AG04450 (cell line): ENCODE results near the gene RBM45. TPM values are rescaled to one million over a fixed set of nuclear protein-coding genes. Genes with fewer than 3 reads are reported as not detected.
A peak's percentile ranks its signal among the peaks of the same experiment; 100 is the strongest.

Source experiments
- CTCF ChIA-PET: fragments of 300-600, 350-600 bp; formaldehyde crosslinking; extraction: SDS; loops from one replicate; lab custom pipeline; 2022; ENCODE audit warnings: antibody characterized with exemption, inconsistent platforms; lab: Charles Lee
- POLR2A ChIA-PET: fragments of 350-600 bp; formaldehyde crosslinking; extraction: SDS; loops from one replicate; lab custom pipeline; 2021; ENCODE audit warnings: antibody characterized with exemption, inconsistent platforms; lab: Yijun Ruan, JAX
- DNase-seq: peaks from one replicate; pipeline ENCODE4 v3.0.0-alpha.2; 2011; ENCODE audit warnings: low read depth, low spot score
- H3K27ac ChIP-seq: one replicate; pipeline ENCODE4 v1.5.1; 2012; ENCODE audit warnings: low read depth, low read length, control low read depth
- H3K27me3 ChIP-seq: one replicate; pipeline ENCODE4 v1.6.0; 2012; ENCODE audit warnings: low read length; ENCODE audit not compliant: control insufficient read depth, insufficient read depth
- H3K4me3 ChIP-seq: 2 replicates; pipeline ENCODE4 v1.5.1; 2011; ENCODE audit warnings: mild to moderate bottlenecking, low read depth, low read length, control low read depth
- H3K9me3 ChIP-seq: 2 replicates; pipeline ENCODE4 v1.5.1; 2012; ENCODE audit warnings: low read length; ENCODE audit not compliant: control insufficient read depth, insufficient read depth
- polyA minus RNA-seq: library from RNA; depleted of rRNA, polyadenylated mRNA; stranded (reverse); fragments of >200 nt; gene quantifications from 2 replicates; pipeline ENCODE4 v1.2.3, GENCODE V29; 2011; rRNA and poly(A)+ RNA removed
- polyA plus RNA-seq: library from polyadenylated mRNA; depleted of rRNA; stranded (reverse); fragments of >200 nt; gene quantifications from 2 replicates; pipeline ENCODE4 v1.2.3, GENCODE V29; 2011; rRNA removed
- TF ChIP-seq, protein P1 (sequence below): IDR thresholded peaks from 2 replicates; pipeline ENCODE4 v1.5.1; 2011; ENCODE audit warnings: low read depth, low read length, control low read depth, inconsistent platforms

The RBM45 gene, protein sequence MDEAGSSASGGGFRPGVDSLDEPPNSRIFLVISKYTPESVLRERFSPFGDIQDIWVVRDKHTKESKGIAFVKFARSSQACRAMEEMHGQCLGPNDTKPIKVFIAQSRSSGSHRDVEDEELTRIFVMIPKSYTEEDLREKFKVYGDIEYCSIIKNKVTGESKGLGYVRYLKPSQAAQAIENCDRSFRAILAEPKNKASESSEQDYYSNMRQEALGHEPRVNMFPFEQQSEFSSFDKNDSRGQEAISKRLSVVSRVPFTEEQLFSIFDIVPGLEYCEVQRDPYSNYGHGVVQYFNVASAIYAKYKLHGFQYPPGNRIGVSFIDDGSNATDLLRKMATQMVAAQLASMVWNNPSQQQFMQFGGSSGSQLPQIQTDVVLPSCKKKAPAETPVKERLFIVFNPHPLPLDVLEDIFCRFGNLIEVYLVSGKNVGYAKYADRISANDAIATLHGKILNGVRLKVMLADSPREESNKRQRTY
- 13.0 and 21.9 TPM in 2 replicates for polyA plus RNA-seq
- 5.5 and 8.7 TPM in 2 replicates for polyA minus RNA-seq

DNA sequence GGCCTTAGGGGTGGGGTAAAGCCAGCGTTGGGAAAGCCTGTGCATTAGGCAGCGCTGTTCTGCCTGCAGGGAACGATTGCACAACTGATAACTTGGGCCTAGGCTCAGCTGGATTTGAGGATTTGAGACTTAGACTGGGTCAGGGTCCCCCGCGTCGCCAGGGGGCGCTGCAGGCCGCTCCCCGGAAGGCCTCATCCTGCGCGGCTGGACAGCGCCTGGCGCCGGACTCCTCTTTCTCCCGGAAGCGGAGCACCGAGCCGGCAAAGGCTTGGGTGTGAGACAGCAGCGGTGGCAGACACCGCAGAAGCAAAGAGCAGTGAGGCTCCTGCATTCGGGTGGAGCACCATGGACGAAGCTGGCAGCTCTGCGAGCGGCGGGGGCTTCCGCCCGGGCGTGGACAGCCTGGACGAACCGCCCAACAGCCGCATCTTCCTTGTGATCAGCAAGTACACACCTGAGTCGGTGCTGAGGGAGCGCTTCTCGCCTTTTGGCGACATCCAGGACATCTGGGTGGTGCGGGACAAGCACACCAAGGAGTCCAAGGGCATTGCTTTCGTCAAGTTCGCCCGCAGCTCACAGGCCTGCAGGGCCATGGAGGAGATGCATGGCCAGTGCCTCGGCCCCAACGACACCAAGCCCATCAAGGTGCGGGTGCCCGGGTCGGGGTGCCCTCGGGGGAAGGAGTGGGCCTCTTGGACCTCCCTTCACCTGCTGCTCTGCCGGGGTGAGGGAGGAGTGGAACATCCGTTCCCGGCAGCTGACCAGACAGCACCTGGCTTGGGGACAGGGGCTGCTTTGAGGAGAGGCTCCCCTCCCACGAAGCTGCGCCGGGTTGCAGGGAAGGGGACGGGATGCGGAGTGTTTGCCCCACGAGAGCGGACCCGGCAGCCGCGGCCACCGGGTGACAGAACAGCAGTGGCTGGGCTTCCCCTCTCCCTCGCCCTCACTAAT lies at the start of gene RBM45:
RBM45 (plus strand) TSS at position 236 of the 951 bp plus-strand sequence; CDS start at position 346, 110 bp downstream.
- Histone ChIP-seq H3K27ac (no peak within 1 kb of the TSS), H3K27me3 (no peaks in the 10 kb centered on the region), H3K4me3 (peak within 1 kb of the TSS; percentile 99), H3K9me3 (peaks cover 4% of the 10 kb centered on the region; the same call in 1 of the 2 replicates)
- POLR2A ChIA-PET: interaction anchor here (0.5 to 1.2 kb wide), 3 partner anchors 295 to 338 kb away, joined by 3 to 4 read pairs (median 3); partner anchors contain the start of gene PRKRA
- TF ChIP-seq, protein P1, sequence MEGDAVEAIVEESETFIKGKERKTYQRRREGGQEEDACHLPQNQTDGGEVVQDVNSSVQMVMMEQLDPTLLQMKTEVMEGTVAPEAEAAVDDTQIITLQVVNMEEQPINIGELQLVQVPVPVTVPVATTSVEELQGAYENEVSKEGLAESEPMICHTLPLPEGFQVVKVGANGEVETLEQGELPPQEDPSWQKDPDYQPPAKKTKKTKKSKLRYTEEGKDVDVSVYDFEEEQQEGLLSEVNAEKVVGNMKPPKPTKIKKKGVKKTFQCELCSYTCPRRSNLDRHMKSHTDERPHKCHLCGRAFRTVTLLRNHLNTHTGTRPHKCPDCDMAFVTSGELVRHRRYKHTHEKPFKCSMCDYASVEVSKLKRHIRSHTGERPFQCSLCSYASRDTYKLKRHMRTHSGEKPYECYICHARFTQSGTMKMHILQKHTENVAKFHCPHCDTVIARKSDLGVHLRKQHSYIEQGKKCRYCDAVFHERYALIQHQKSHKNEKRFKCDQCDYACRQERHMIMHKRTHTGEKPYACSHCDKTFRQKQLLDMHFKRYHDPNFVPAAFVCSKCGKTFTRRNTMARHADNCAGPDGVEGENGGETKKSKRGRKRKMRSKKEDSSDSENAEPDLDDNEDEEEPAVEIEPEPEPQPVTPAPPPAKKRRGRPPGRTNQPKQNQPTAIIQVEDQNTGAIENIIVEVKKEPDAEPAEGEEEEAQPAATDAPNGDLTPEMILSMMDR: peak; percentile 99
- DNase-seq: peak; percentile 81
- CTCF ChIA-PET: interaction anchor here (0.6 to 7.5 kb wide), 56 partner anchors 8 to 949 kb away, joined by 3 to 126 read pairs (median 4); no protein-coding TSS in a partner anchor

DNA sequence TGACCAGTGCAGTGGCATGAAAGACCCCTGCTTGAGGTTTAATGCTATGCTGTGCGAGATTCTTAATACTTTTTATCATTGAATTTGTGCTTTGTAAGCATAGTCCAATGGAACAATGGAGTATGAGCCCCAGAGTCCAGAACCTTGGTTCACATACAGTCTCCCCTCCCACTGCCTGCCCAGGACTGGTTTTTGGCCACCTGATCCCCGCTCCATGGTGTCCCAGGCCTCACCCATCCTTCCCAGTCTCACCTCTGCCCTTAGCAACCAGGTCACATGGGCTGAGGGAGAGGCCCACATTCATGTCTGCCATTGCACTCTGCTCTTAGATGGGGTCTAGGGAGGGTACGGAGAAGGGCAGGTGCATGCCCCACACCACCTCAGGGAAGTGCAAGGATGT lies 45.9 kb upstream of the RBM45 start:
- peaks cover 4% of the 10 kb centered on the region for H3K27me3 ChIP-seq
- H3K27ac ChIP-seq: no peak overlapping the region
- H3K4me3 ChIP-seq: no peak overlapping the region
- CTCF ChIA-PET: interaction anchor here (1.1 kb wide), 1 partner anchor 82 kb away, joined by 4 read pairs; no protein-coding TSS in a partner anchor
- TF ChIP-seq, protein P1: no peak
- POLR2A ChIA-PET: no interaction called here
- DNase-seq: no peak
- no peaks in the 10 kb centered on the region for H3K9me3 ChIP-seq

DNA sequence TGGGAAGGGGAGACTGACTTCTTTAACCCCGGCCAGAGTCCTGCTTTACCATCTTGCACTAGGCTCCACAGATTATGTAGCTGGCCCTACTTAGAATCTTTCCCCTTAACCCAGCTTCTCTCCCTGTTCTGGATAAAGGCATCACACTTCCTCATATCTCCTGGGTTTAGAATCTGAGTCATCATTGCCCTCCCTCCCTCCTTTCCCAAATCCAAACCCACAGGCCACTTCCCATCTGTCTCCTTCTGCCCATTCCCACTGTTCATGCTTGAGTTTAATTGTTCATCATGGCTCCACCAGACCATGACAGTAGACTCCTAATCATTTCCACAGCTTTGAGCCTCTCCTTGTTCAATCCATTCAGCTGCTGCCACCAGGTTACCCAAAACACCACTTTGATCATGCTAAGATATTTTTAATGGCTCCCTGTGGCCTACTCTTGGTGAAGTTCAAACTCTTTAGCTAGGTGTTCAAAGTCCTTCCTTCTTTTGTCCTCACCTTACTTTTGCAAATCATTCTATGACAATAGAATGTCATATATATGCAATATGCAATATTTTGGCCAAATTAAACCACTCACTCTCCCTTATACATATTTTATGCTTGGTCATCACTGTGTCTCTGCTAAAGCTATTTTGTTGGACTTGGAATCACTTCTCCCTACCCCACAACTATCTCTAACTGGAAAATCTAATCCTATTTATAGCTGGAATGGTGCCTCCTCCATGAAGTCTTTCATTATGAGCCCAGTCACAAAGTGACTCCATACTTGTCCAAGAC lies 45.2 kb upstream of the RBM45 start:
- TF ChIP-seq, protein P1: no peak
- peaks cover 2% of the 10 kb centered on the region; the same call in 1 of the 2 replicates for H3K9me3 ChIP-seq
- DNase-seq: no peak
- H3K27me3 ChIP-seq: peaks cover 8% of the 10 kb centered on the region
- CTCF ChIA-PET: interaction anchor here (1.1 kb wide), 1 partner anchor 83 kb away, joined by 4 read pairs; no protein-coding TSS in a partner anchor
- no peak overlapping the region for H3K4me3 ChIP-seq
- H3K27ac ChIP-seq: no peak overlapping the region
- POLR2A ChIA-PET: no interaction called here

DNA sequence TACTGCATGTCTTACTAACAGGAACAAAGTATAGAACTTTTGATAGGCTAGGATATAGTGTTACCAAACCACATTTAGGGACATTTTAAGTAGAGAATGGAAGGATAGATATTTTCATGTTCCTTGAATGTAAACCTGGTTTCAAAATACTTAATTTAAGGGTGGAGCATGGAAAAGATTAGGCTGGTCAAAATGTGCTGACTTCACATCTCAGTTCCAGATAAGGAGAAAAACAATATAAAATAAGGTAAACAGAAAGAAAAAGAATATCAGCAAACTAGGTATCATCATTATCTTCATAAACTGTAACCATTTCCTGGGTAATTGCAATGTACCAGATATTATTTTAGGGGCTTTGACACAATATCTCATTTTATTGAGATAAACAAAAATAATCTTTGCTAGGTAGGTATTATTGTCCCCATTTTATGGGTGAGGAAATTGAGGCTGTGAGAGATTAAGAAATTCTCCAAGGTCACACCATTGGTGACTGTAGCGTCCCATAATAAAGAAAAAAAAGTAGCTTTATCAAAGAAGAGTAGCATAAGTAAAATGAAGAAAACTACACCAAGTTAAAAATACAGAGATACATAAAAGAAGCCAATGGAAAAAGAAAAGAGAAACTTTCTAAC lies 43.3 kb upstream of the RBM45 start:
- ChIA-PET CTCF (interaction anchor here (1.0 to 1.6 kb wide), 2 partner anchors 85 to 87 kb away, joined by 4 read pairs; no protein-coding TSS in a partner anchor), POLR2A (no interaction called here)
- peaks cover 2% of the 10 kb centered on the region; the same call in 1 of the 2 replicates for H3K9me3 ChIP-seq
- TF ChIP-seq, protein P1: no peak
- no peak overlapping the region for H3K4me3 ChIP-seq
- H3K27me3 ChIP-seq: peaks cover 10% of the 10 kb centered on the region
- no peak overlapping the region for H3K27ac ChIP-seq
- DNase-seq: no peak
